Gastrocnemius medialis (tissue), 4 donors: Measurements from ENCODE around the gene IARS2. TPM values are rescaled to one million over a fixed set of nuclear protein-coding genes. Genes with fewer than 3 reads are reported as not detected.
"Not testable (repeated sequence)": the region's sequence is repeated elsewhere in the genome, so short reads cannot be mapped to it uniquely, and the experiment has no call there.

Experiments used
- ATAC-seq, 2 donors: fragments of 150-250 bp; one replicate each; pipeline ENCODE4 v1.9.1; 2016
- DNase-seq, 2 donors: peaks; one replicate each; pipeline ENCODE4 v3.0.0-alpha.2; 2019
- H3K27ac ChIP-seq, 4 donors: fragments of 200-600 bp; sonication (generic); 1 replicate in 1 of 4; 2 replicates in 3 of 4; pipeline ENCODE4 v1.5.1; 2016 to 2018; ENCODE audit warnings: mild to moderate bottlenecking in 2 of 4, moderate library complexity in 1 of 4
- H3K27me3 ChIP-seq, 3 donors: fragments of 200-600 bp; sonication (generic) in 2 of 3; 1 replicate in 1 of 3; 2 replicates in 2 of 3; pipeline versions ENCODE4 v1.5.1 to v1.6.0; 2016 to 2019; ENCODE audit warnings: mild to moderate bottlenecking in 1 of 3, moderate library complexity in 1 of 3
- H3K36me3 ChIP-seq, 2 donors: fragments of 200-600 bp; sonication (generic) in 1 of 2; one replicate each; pipeline ENCODE4 v1.5.1; 2017 to 2018
- H3K4me1 ChIP-seq, 2 donors: fragments of 200-600 bp; sonication (generic) in 1 of 2; one replicate each; pipeline ENCODE4 v1.5.1; 2016 to 2017; ENCODE audit warnings: mild to moderate bottlenecking in 2 of 2
- H3K4me3 ChIP-seq, 4 donors: fragments of 200-600 bp; sonication (generic) in 3 of 4; 1 replicate in 1 of 4; 2 replicates in 3 of 4; pipeline ENCODE4 v1.5.1; 2016 to 2019; ENCODE audit warnings: mild to moderate bottlenecking in 2 of 4
- H3K9me3 ChIP-seq, 3 donors: fragments of 200-600 bp; sonication (generic) in 2 of 3; 1 replicate in 1 of 3; 2 replicates in 2 of 3; pipeline ENCODE4 v1.5.1; 2016 to 2019
- POLR2A ChIP-seq, 2 donors: fragments of 450-650 bp; IDR thresholded peaks; one replicate each; pipeline ENCODE4 v1.6.1; 2017; ENCODE audit warnings: antibody characterized with exemption in 2 of 2, mild to moderate bottlenecking in 2 of 2, moderate library complexity in 2 of 2
- in situ Hi-C, 4 donors: fragments of 200-750 bp; cut with MboI; loops; one replicate each; pipeline versions ENCODE4 v1.15.0 to v1.8.0; 2017; ENCODE audit warnings: low sequenced_read_pairs in 4 of 4
- intact Hi-C: fragments of 100-400 bp; cut with DNase I; formaldehyde crosslinking; loops from one replicate; pipeline ENCODE4 v1.15.1; 2023; ENCODE audit warnings: low total_unique reads
- total RNA-seq, 4 donors: library from RNA; depleted of rRNA; stranded (reverse); fragments of >200 nt; gene quantifications; one replicate each; pipeline versions ENCODE4 v1.1.0 to v1.2.3, GENCODE V29; 2016
- TF ChIP-seq, protein P1 (sequence below), 5 experiments: fragments of 450-650 bp in 3 of 5; fragments of 200-600 bp in 2 of 5; sonication (generic) in 2 of 5; IDR thresholded peaks in 4 of 5; conservative IDR thresholded peaks in 1 of 5; 1 replicate in 4 of 5; 2 replicates in 1 of 5; pipeline ENCODE4 v1.5.1; 2016 to 2019; ENCODE audit warnings: antibody characterized with exemption in 5 of 5, mild to moderate bottlenecking in 3 of 5, moderate library complexity in 3 of 5

The IARS2 gene
- total RNA-seq, 4 donors from 2014 or later = 64.7 to 83.6 (median 74.6) TPM

DNA sequence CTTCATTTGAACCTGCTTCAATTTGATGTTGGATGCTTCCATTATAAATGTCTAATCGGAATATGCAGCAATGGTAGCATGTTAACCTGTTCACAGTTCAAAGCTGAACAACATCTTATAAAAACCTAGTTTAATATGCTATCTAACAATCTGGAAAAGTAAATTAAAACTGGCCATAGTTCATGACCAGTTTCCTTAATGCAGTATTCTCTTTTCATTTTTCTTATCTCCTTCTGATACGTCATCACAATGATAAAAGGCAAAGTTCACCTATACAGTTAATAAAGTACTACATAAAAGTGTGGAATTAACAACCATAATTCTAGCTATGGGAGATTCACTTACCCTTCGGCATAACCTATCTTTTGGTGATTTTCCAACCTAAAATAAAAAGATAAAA lies 65.1 kb downstream of the IARS2 start:
- Histone ChIP-seq H3K9me3 (no peaks in the 10 kb centered on the region), H3K4me1 (no peaks in the 10 kb centered on the region), H3K27ac (no peak overlapping the region), H3K36me3 (peaks cover 0 to 41% of the 10 kb centered on the region in 2 donors), H3K27me3 (no peaks in the 10 kb centered on the region), H3K4me3 (no peak overlapping the region)
- intact Hi-C loops (no loop called here), in situ Hi-C loops (no loop called here)
- TF ChIP-seq POLR2A (IDR thresholded peaks at IDR 0.05) = no peak
- TF ChIP-seq, protein P1, sequence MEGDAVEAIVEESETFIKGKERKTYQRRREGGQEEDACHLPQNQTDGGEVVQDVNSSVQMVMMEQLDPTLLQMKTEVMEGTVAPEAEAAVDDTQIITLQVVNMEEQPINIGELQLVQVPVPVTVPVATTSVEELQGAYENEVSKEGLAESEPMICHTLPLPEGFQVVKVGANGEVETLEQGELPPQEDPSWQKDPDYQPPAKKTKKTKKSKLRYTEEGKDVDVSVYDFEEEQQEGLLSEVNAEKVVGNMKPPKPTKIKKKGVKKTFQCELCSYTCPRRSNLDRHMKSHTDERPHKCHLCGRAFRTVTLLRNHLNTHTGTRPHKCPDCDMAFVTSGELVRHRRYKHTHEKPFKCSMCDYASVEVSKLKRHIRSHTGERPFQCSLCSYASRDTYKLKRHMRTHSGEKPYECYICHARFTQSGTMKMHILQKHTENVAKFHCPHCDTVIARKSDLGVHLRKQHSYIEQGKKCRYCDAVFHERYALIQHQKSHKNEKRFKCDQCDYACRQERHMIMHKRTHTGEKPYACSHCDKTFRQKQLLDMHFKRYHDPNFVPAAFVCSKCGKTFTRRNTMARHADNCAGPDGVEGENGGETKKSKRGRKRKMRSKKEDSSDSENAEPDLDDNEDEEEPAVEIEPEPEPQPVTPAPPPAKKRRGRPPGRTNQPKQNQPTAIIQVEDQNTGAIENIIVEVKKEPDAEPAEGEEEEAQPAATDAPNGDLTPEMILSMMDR (IDR thresholded peaks at IDR 0.05 in 4 of 5, conservative IDR thresholded peaks at IDR 0.05 in 1 of 5) = no peak
- no peak for DNase-seq
- ATAC-seq = no peak

DNA sequence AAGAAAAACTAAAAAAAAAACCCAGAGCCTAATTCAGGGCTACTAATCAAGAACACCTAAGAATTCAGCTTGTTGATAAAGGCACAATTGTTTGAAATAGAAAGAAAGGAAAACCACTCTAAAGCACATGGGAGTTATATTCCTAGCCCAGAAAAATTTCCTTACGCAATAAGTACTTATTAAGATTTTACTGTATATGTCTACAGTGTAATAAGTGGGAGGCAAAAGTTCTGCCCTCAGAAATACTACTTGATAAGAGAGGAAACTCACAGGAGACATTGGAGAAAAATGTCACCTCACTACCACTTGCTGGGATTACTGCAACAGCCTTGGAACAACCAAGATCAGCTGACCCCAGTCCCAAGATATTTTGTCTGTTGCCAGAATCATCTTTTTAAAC lies 66.1 kb downstream of the IARS2 start:
- in situ Hi-C loops = no loop called here
- H3K4me3 ChIP-seq = no peak overlapping the region
- H3K27ac ChIP-seq = no peak overlapping the region
- ATAC-seq (no peak), DNase-seq (no peak)
- intact Hi-C loops = no loop called here
- TF ChIP-seq POLR2A (IDR thresholded peaks at IDR 0.05) = no peak
- TF ChIP-seq, protein P1 (IDR thresholded peaks at IDR 0.05 in 4 of 5, conservative IDR thresholded peaks at IDR 0.05 in 1 of 5) = no peak
- no peaks in the 10 kb centered on the region for H3K9me3 ChIP-seq
- no peaks in the 10 kb centered on the region for H3K4me1 ChIP-seq
- H3K27me3 ChIP-seq = no peaks in the 10 kb centered on the region
- H3K36me3 ChIP-seq = peaks cover 0 to 32% of the 10 kb centered on the region in 2 donors

DNA sequence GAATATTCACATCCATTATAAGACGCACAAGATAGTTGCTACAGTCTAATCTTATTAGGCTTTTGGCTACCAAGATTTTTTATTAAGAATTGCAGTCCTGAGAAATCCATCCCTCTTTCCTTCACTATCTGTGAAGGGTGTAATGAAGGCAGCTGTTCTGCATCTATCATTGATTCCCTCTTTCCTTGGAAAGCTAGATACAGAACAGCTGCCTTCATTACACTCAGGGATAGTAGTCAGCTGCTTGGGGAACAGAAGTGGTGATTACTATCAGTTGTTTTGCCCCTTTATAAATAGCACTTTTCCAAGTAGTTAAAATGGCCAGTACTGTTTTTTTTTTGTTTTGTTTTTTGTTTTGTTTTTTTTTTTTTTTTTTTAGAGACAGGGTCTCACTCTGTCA lies 70.2 kb downstream of the IARS2 start:
- ATAC-seq = no peak
- no peaks in the 10 kb centered on the region for H3K4me1 ChIP-seq
- TF ChIP-seq, protein P1 (IDR thresholded peaks at IDR 0.05 in 4 of 5, conservative IDR thresholded peaks at IDR 0.05 in 1 of 5) = no peak
- no peak for TF ChIP-seq POLR2A (IDR thresholded peaks at IDR 0.05)
- no peak for DNase-seq
- in situ Hi-C loops (no loop called here), intact Hi-C loops (no loop called here)
- no peak overlapping the region for H3K4me3 ChIP-seq
- H3K27me3 ChIP-seq = no peaks in the 10 kb centered on the region
- peaks cover 0 to 31% of the 10 kb centered on the region in 2 donors for H3K36me3 ChIP-seq
- H3K9me3 ChIP-seq = no peaks in the 10 kb centered on the region
- no peak overlapping the region for H3K27ac ChIP-seq

DNA sequence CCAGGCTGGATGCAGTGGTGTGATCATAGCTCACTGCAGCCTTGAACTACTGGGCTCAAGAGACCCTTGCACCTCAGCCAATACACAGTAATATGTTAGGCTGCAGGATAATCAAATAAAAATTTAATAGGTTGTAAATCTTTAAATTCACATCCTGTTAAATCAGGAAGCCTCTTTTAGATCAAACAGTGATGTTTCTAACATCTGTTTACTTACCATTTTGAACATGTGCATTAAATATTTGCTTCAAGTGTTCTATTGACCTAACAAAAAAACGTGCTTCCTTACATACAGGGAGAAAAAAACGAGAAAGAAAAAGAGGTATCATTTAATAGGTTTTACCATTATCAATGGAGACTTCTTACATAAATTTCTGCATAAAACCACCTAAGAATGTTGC lies 70.6 kb downstream of the IARS2 start:
- DNase-seq = no peak
- no peak overlapping the region for H3K27ac ChIP-seq
- H3K4me1 ChIP-seq = no peaks in the 10 kb centered on the region
- no peaks in the 10 kb centered on the region for H3K9me3 ChIP-seq
- no peak overlapping the region for H3K4me3 ChIP-seq
- TF ChIP-seq, protein P1 (IDR thresholded peaks at IDR 0.05 in 4 of 5, conservative IDR thresholded peaks at IDR 0.05 in 1 of 5) = no peak
- in situ Hi-C loops = no loop called here
- ATAC-seq = no peak
- intact Hi-C loops = no loop called here
- no peaks in the 10 kb centered on the region for H3K27me3 ChIP-seq
- peaks cover 0 to 31% of the 10 kb centered on the region in 2 donors for H3K36me3 ChIP-seq

DNA sequence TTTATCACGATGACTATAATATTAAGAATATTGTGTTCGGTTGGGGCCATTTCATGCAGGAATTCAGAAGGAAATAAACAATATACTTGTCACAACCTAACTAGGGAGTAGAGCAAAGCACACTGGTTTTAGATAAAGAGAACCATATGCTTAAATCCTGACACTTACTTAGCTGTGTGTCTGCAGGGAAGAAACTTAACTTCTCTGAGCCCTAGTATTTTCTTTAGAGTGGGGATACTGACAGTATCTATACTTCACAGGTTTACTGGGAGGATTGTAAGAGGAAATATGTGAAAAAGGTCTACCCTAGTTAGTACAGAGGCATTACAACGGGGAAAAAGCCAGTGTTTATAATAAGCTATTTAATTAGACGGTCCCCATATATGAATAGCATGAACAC lies 72.9 kb downstream of the IARS2 start:
- intact Hi-C loops (no loop called here), in situ Hi-C loops (no loop called here)
- TF ChIP-seq, protein P1 (IDR thresholded peaks at IDR 0.05 in 4 of 5, conservative IDR thresholded peaks at IDR 0.05 in 1 of 5) = no peak
- TF ChIP-seq POLR2A (IDR thresholded peaks at IDR 0.05) = no peak
- H3K27me3 ChIP-seq = no peaks in the 10 kb centered on the region
- no peak overlapping the region for H3K4me3 ChIP-seq
- H3K9me3 ChIP-seq = no peaks in the 10 kb centered on the region
- ATAC-seq (no peak), DNase-seq (no peak)
- H3K36me3 ChIP-seq = peaks cover 0 to 50% of the 10 kb centered on the region in 2 donors
- no peaks in the 10 kb centered on the region for H3K4me1 ChIP-seq
- H3K27ac ChIP-seq = no peak overlapping the region

DNA sequence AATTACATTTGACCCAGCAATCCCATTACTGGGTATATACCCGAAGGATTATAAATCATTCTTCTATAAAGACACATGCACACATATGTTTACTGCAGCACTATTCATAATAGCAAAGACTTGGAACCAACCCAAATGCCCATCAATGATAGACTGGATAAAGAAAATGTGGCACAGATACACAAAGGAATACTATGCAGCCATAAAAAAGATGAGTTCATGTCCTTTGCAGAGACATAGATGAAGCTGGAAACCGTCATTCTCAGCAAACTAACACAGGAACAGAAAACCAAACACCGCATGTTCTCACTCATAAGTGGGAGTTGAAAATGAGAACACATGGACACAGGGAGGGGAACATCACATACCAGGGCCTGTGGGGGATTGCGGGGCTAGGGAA lies 76.0 kb downstream of the IARS2 start:
- not testable (repeated sequence) for ATAC-seq

More for the DNA sequence above, 76.0 kb downstream of the IARS2 start:
- H3K9me3 ChIP-seq, H3K4me1 ChIP-seq, in situ Hi-C loops, H3K4me3 ChIP-seq, H3K27ac ChIP-seq, H3K27me3 ChIP-seq, DNase-seq, intact Hi-C loops: not testable (repeated sequence)
- H3K36me3 ChIP-seq = peaks cover 0 to 59% of the 10 kb centered on the region in 2 donors
